Omental fat pad (tissue), 4 donors: ENCODE results near the gene RINT1. TPM values are rescaled to one million over a fixed set of nuclear protein-coding genes. Genes with fewer than 3 reads are reported as not detected.

Experiments used
- ATAC-seq: fragments of 150-250 bp; one replicate; pipeline ENCODE4 v1.9.1; 2016; ENCODE audit warnings: mild to moderate bottlenecking, moderate library complexity; ENCODE audit not compliant: low FRiP score
- DNase-seq: peaks from one replicate; pipeline ENCODE4 v3.0.0-alpha.2; 2019; ENCODE audit warnings: low spot score
- total RNA-seq, 4 donors: library from RNA; depleted of rRNA; stranded (reverse); fragments of >200 nt; gene quantifications; one replicate each; pipeline ENCODE4 v1.1.0, GENCODE V29; 2016
- TF ChIP-seq, protein P1 (sequence below), 3 donors: fragments of 450-650 bp; IDR thresholded peaks; one replicate each; pipeline ENCODE4 v1.5.1; 2016 to 2017; ENCODE audit warnings: antibody characterized with exemption in 3 of 3, mild to moderate bottlenecking in 3 of 3, moderate library complexity in 2 of 3

The RINT1 gene
- total RNA-seq, 4 donors from 2014 or later, result 12.7 to 25.7 (median 14.8) TPM

DNA sequence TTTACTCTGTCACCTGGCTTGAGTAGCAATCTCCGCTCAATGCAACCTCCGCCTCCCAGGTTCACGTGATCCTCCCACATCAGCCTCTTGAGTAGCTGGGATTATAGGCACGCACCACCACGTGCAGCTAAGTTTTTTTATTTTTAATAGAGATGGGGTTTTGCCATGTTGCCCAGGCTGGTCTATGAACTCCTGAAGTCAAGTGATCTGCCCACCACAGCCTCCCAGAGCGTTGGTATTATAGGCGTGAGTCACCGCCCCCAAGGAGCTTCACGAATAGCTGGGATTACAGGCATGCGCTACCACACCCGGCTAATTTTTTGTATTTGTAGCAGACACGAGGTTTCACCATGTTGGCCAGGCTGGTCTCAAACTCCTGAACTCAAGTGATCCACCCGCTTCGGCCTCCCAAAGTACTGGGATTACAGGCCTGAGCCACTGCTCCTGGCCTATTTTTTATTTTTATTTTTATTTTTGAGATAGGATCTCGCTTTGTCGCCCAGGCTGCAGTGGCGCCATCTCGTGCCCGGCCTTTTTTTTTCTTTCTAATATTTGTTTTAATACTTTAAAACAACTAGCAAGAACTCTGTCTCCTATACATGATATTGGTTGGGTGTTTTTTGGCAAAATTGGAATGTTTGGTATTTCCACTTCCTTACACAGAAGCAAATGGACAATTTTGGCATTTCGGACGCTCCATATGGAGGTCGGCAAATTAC is 48.2 kb downstream of the RINT1 start:
- no peak for ATAC-seq
- TF ChIP-seq, protein P1, sequence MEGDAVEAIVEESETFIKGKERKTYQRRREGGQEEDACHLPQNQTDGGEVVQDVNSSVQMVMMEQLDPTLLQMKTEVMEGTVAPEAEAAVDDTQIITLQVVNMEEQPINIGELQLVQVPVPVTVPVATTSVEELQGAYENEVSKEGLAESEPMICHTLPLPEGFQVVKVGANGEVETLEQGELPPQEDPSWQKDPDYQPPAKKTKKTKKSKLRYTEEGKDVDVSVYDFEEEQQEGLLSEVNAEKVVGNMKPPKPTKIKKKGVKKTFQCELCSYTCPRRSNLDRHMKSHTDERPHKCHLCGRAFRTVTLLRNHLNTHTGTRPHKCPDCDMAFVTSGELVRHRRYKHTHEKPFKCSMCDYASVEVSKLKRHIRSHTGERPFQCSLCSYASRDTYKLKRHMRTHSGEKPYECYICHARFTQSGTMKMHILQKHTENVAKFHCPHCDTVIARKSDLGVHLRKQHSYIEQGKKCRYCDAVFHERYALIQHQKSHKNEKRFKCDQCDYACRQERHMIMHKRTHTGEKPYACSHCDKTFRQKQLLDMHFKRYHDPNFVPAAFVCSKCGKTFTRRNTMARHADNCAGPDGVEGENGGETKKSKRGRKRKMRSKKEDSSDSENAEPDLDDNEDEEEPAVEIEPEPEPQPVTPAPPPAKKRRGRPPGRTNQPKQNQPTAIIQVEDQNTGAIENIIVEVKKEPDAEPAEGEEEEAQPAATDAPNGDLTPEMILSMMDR (IDR thresholded peaks at IDR 0.05), result no peak
- no peak for DNase-seq

GRCh38 chr7:105581066-105581811 is 49.2 kb downstream of the RINT1 start, which contains the start of gene EFCAB10:
Gene EFCAB10 (minus strand): TSS chr7:105581493. CDS start chr7:105581463, 30 bp downstream.
- TF ChIP-seq, protein P1 (IDR thresholded peaks at IDR 0.05), result no peak
- ATAC-seq (no peak), DNase-seq (no peak)

DNA sequence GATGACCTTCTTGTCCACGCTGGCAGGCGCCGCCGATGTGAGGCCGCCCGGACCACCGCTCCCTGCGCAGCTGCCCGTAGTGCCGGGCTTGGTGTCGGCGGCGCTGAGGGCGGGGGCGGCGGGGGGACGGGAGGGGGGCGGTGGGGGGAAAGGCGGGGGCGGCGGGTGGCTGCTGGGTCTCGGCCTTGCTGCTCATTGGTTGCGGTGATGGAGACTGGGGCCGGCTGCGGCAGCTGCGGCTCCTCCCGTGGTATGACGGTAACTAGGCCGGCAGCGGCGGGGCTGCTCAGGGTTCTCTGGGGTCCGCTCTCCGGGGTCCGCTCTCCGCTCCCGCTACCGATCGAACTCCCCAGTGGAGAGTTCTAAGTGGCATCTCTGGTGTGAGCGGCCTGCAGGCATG is 51.1 kb downstream of the RINT1 start:
- no peak for DNase-seq
- ATAC-seq, result no peak
- TF ChIP-seq, protein P1 (IDR thresholded peaks at IDR 0.05), result no peak

DNA sequence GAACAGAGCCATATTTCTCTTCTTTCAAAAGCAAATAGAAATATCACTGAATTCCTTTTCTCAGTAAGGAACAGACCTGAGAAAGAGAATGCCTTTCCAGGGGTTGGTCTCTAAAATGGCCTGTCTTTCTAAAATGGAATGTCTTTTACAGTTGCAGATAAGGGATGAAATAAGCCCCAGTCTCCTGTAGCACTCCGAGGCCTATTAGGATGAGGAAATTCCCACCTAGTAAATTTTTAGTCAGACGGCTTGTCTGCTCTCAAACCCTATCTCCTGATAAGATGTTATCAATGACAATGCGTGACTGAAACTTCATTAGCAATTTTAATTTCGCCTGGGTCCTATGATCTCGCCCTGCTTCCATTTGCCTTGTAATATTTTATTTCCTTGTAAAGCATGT is 52.2 kb downstream of the RINT1 start:
- TF ChIP-seq, protein P1 (IDR thresholded peaks at IDR 0.05), result no peak
- DNase-seq (no peak), ATAC-seq (no peak)

DNA sequence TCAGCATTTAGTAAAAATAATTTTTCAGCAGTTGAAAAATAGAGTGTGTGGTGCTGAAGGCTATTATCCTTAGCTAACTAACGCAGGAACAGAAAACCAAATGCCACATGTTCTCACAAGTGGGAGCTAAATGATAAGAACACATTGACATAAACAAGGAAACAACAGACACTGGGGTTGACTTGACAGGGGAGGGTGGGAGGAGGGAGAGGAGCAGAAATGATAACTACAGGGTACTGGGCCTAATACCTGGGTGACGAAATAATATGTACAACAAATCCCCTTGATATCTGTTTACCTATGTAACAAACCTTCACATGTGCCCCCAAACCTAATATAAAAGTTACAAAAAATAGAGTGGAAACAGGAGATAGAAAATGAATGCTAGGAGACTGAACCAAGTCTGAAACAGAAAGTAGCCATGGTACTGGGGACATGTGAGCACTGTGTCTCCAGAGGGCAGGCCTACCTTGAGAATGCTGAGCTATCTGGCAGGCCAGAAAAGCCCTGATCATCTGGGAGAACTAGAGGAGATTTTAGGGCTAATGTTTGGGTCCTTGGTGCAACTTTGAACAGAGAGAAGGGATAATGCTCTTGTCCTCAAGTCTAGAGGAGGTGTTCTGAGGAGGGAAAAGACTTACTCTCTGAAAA is 54.0 kb downstream of the RINT1 start:
- DNase-seq, result no peak
- TF ChIP-seq, protein P1 (IDR thresholded peaks at IDR 0.05), result no peak
- no peak for ATAC-seq

DNA sequence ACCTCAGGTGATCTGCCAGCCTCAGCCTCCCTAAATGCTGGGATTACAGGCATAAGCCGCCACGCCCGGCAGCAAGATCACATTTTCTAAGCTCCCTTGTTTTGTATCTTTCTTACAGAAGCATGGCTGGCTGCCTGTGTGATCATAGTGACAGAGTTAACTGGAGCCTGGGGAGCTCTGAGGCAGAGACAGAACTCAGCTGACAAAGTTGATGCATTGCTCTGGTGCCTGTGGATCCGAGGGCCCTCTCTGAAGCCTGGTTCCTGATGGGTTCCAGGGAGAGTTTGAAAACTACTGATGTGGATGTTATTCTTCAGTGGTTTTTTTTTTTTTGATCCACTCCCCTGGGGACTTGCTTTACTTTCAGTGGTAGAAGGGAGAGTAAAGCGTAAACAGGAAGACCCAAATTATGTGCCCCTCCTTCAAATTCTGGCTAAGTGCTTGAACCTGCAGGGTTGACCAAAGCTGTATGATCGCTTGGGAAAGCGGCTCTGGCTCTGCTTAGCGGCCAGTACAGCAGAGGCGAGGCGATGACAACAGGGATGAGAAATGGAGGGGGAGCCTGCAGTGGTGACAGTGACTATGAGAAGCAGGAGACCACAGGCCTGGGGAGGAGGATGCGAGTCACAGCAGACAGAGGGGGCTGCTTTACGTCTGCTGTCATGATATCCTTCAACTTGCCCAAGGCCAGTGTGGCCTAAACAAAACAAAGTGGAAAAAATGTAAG is 56.1 kb downstream of the RINT1 start:
- TF ChIP-seq, protein P1 (IDR thresholded peaks at IDR 0.05), result no peak
- no peak for DNase-seq
- ATAC-seq, result no peak
